Spleen (tissue), 11 donors: ENCODE measurements around the gene MEGF9. TPM values are rescaled to one million over a fixed set of nuclear protein-coding genes. Genes with fewer than 3 reads are reported as not detected.

Experiments used
- DNase-seq: peaks from one replicate; pipeline ENCODE4 v3.0.0-alpha.2; 2020
- H3K27ac ChIP-seq, 8 donors: fragments of 200-600 bp; sonication (generic) in 7 of 8; 1 replicate in 4 of 8; 2 replicates in 4 of 8; pipeline versions ENCODE4 v1.5.0 to v1.8.0; 2016 to 2021; ENCODE audit warnings: inconsistent platforms in 4 of 8, mild to moderate bottlenecking in 4 of 8, moderate library complexity in 1 of 8
- H3K27me3 ChIP-seq, 7 donors: fragments of 200-600 bp; sonication (generic) in 6 of 7; replicated peaks in 1 of 7; 1 replicate in 4 of 7; 2 replicates in 3 of 7; pipeline versions ENCODE4 v1.5.0 to v1.8.0; 2016 to 2021; ENCODE audit warnings: inconsistent platforms in 3 of 7, mild to moderate bottlenecking in 1 of 7
- H3K36me3 ChIP-seq, 6 donors: fragments of 200-600 bp; sonication (generic) in 5 of 6; 1 replicate in 4 of 6; 2 replicates in 2 of 6; pipeline versions ENCODE4 v1.5.0 to v1.8.0; 2016 to 2021; ENCODE audit warnings: inconsistent platforms in 2 of 6
- H3K4me1 ChIP-seq, 6 donors: fragments of 200-600 bp; sonication (generic) in 5 of 6; 1 replicate in 3 of 6; 2 replicates in 3 of 6; pipeline versions ENCODE4 v1.5.0 to v1.8.0; 2016 to 2021; ENCODE audit warnings: inconsistent platforms in 3 of 6
- H3K4me3 ChIP-seq, 8 donors: fragments of 200-600 bp; sonication (generic) in 7 of 8; 1 replicate in 4 of 8; 2 replicates in 4 of 8; pipeline versions ENCODE4 v1.5.0 to v1.8.0; 2016 to 2021; ENCODE audit warnings: inconsistent platforms in 4 of 8, mild to moderate bottlenecking in 4 of 8, moderate library complexity in 2 of 8
- H3K9me3 ChIP-seq, 8 donors: fragments of 200-600 bp; sonication (generic) in 7 of 8; 1 replicate in 4 of 8; 2 replicates in 4 of 8; pipeline versions ENCODE4 v1.5.0 to v1.8.0; 2016 to 2021; ENCODE audit warnings: inconsistent platforms in 4 of 8
- POLR2A ChIP-seq, 3 donors: fragments of 450-650 bp; IDR thresholded peaks; one replicate each; pipeline ENCODE4 v1.5.1; 2017; ENCODE audit warnings: antibody characterized with exemption in 3 of 3, mild to moderate bottlenecking in 1 of 3
- POLR2AphosphoS5 ChIP-seq, 3 donors: sonication (generic); formaldehyde crosslinking; IDR thresholded peaks; one replicate each; pipeline ENCODE4 v1.5.1; 2017; ENCODE audit warnings: antibody characterized with exemption in 3 of 3
- WGBS, 5 donors: extraction: QIAGEN DNeasy Blood & Tissue Kit in 3 of 5; methylation state at CpG; one replicate each; pipeline versions ENCODE4 v1.1.5 to v1.1.7; 2013 to 2018; 5-methylcytosine and 5-hydroxymethylcytosine counted together
- intact Hi-C: fragments of 100-400 bp; cut with DNase I; formaldehyde crosslinking; loops from one replicate; pipeline ENCODE4 v1.15.0; 2023; ENCODE audit warnings: low total_unique reads
- polyA plus RNA-seq, 3 donors: library from polyadenylated mRNA; stranded (reverse); fragments of 200-250 nt; gene quantifications; one replicate each; pipeline ENCODE4 v1.2.1, GENCODE V29; 2013
- total RNA-seq, 7 donors: library from RNA; depleted of rRNA in 3 of 7; stranded (reverse); fragments of >200 nt in 3 of 7; fragmentation: NEBNext Ultra II Directional in 4 of 7; extraction: Animal tissue kit (Norgen Biotek cat#: 25700) in 4 of 7; gene quantifications; one replicate each; pipeline versions ENCODE4 v1.1.0 to v1.2.1, GENCODE V29; 2016 to 2021
- TF ChIP-seq, protein P1 (sequence below), 11 experiments: fragments of 200-600 bp in 7 of 11; fragments of 450-650 bp in 4 of 11; sonication (generic) in 4 of 11; IDR thresholded peaks in 8 of 11; conservative IDR thresholded peaks in 3 of 11; 1 replicate in 7 of 11; 2 replicates in 4 of 11; pipeline versions ENCODE4 v1.4.0 to v1.8.0; 2016 to 2021; ENCODE audit warnings: antibody characterized with exemption in 11 of 11, inconsistent platforms in 4 of 11, mild to moderate bottlenecking in 1 of 11
- donor health status: healthy with polysubstance abuse.
- donor health status: DM: no; HTN: no; CAD: no; lungs with moderate emphysema.
- donor health status: DM: no; HTN: no; CAD: no.
- donor health status: Bipolar disorder and iron deficiency.
- donor health status: healthy.
- donor health status: DM: no; HTN: no; CAD: no.
- donor health status: DM: yes; HTN: yes; CAD: no.

The MEGF9 gene
- total and polyA plus RNA-seq, 10 donors = 2.2 to 57.3 (median 30.7) TPM

- Histone ChIP-seq H3K4me3 (no peak overlapping the region), H3K27me3 (no peaks in the 10 kb centered on the region), H3K36me3 (peaks cover 0 to 100% (median 45%) of the 10 kb centered on the region in 6 donors), H3K27ac (peak overlapping the region in 2 of 8 donors; percentile 2 to 16), H3K9me3 (no peaks in the 10 kb centered on the region), H3K4me1 (peaks cover 0 to 3% (median 0%) of the 10 kb centered on the region in 6 donors)
- no peak for DNase-seq
- intact Hi-C loops = no loop called here
- TF ChIP-seq, protein P1, sequence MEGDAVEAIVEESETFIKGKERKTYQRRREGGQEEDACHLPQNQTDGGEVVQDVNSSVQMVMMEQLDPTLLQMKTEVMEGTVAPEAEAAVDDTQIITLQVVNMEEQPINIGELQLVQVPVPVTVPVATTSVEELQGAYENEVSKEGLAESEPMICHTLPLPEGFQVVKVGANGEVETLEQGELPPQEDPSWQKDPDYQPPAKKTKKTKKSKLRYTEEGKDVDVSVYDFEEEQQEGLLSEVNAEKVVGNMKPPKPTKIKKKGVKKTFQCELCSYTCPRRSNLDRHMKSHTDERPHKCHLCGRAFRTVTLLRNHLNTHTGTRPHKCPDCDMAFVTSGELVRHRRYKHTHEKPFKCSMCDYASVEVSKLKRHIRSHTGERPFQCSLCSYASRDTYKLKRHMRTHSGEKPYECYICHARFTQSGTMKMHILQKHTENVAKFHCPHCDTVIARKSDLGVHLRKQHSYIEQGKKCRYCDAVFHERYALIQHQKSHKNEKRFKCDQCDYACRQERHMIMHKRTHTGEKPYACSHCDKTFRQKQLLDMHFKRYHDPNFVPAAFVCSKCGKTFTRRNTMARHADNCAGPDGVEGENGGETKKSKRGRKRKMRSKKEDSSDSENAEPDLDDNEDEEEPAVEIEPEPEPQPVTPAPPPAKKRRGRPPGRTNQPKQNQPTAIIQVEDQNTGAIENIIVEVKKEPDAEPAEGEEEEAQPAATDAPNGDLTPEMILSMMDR (IDR thresholded peaks at IDR 0.05 in 8 of 11, conservative IDR thresholded peaks at IDR 0.05 in 3 of 11) = no peak
- TF ChIP-seq POLR2A (IDR thresholded peaks at IDR 0.05) (no peak), POLR2AphosphoS5 (IDR thresholded peaks at IDR 0.05) (no peak)
- 47 to 65% (median 53%) methylated on average over 8 of the region's 8 CpGs for WGBS, 5 donors
These were observed 151.3 kb downstream of the MEGF9 start for GRCh38 chr9:120562861-120563443.

GRCh38 chr9:120561709-120562108 is 152.6 kb downstream of the MEGF9 start:
- TF ChIP-seq, protein P1 (IDR thresholded peaks at IDR 0.05 in 8 of 11, conservative IDR thresholded peaks at IDR 0.05 in 3 of 11) = no peak
- no peak for TF ChIP-seq POLR2A (IDR thresholded peaks at IDR 0.05)
- TF ChIP-seq POLR2AphosphoS5 (IDR thresholded peaks at IDR 0.05) = no peak
- H3K4me1 ChIP-seq = peaks cover 0 to 8% (median 0%) of the 10 kb centered on the region in 6 donors
- no peak overlapping the region for H3K27ac ChIP-seq
- DNase-seq = no peak
- intact Hi-C loops = no loop called here
- WGBS, 5 donors = 61 to 95% (median 83%) methylated on average over 1 of the region's 1 CpG
- H3K4me3 ChIP-seq = no peak overlapping the region
- no peaks in the 10 kb centered on the region for H3K9me3 ChIP-seq
- no peaks in the 10 kb centered on the region for H3K27me3 ChIP-seq
- H3K36me3 ChIP-seq = peaks cover 0 to 100% (median 34%) of the 10 kb centered on the region in 6 donors

DNA sequence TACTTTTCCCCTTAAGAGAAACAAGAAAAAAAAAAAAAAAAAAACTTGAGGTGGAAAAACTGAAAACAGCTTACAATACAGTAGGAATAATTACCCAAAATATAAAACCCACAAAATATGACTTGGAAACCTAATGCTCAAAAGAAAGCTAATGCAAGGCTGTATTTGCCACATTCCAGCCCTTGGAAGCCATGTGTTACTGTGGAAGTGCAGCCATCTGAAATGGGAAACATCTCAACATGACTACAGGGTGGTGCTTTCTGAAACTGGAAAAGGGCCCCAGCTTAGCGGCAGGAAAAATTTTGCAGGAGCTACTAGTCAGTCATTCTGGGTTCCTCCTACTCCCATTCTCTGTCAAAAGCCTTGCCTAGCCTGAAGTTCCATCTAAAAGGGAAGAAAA is 154.7 kb downstream of the MEGF9 start:
- no peak for DNase-seq
- Histone ChIP-seq H3K9me3 (no peaks in the 10 kb centered on the region), H3K27me3 (no peaks in the 10 kb centered on the region), H3K27ac (no peak overlapping the region), H3K36me3 (peaks cover 0 to 92% (median 23%) of the 10 kb centered on the region in 6 donors), H3K4me1 (peaks cover 0 to 23% (median 3%) of the 10 kb centered on the region in 6 donors), H3K4me3 (no peak overlapping the region)
- TF ChIP-seq POLR2AphosphoS5 (IDR thresholded peaks at IDR 0.05) = no peak
- TF ChIP-seq POLR2A (IDR thresholded peaks at IDR 0.05) = no peak
- TF ChIP-seq, protein P1 (IDR thresholded peaks at IDR 0.05 in 8 of 11, conservative IDR thresholded peaks at IDR 0.05 in 3 of 11) = no peak
- WGBS, 5 donors = 93 to 100% (median 97%) methylated on average over 1 of the region's 1 CpG
- intact Hi-C loops = no loop called here

DNA sequence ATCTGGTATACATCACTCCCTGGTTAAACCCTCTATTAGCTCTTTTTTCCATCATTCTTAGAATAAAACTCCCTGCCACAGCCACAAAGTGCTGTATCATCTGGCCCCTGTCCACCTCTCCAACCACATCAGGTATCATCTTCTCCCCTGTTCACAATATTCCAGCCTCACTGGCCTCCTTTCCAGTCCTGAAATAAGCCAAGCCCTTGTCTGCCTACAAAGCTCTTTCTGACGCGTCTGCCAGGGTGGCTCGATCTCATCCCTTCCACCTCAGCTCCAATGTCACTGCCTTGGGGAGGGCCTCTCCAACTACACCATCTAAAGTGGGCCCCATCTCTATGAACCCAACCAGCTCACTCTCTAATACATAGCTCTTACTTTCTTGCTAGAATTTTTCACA is 155.8 kb downstream of the MEGF9 start:
- no peak for DNase-seq
- Histone ChIP-seq H3K27me3 (no peaks in the 10 kb centered on the region), H3K4me1 (peaks cover 0 to 20% (median 3%) of the 10 kb centered on the region in 6 donors), H3K4me3 (no peak overlapping the region), H3K27ac (no peak overlapping the region), H3K36me3 (peaks cover 0 to 92% (median 22%) of the 10 kb centered on the region in 6 donors), H3K9me3 (no peaks in the 10 kb centered on the region)
- intact Hi-C loops = no loop called here
- TF ChIP-seq POLR2AphosphoS5 (IDR thresholded peaks at IDR 0.05) (no peak), POLR2A (IDR thresholded peaks at IDR 0.05) (no peak)
- TF ChIP-seq, protein P1 (IDR thresholded peaks at IDR 0.05 in 8 of 11, conservative IDR thresholded peaks at IDR 0.05 in 3 of 11) = no peak
- WGBS, 5 donors = 98 to 100% (median 99%) methylated on average over 3 of the region's 3 CpGs
